Occipital lobe (tissue), 2 donors: ENCODE data around the gene PIEZO2. TPM values are rescaled to one million over a fixed set of nuclear protein-coding genes. Genes with fewer than 3 reads are reported as not detected.

Source experiments
- DNase-seq: peaks from one replicate; lab custom pipeline; 2025; lab: John Stamatoyannopoulos, UW
- total RNA-seq: library from RNA; depleted of rRNA; stranded (reverse); fragments of >200 nt; gene quantifications from one replicate; pipeline ENCODE4 v1.2.3, GENCODE V29; 2014

The PIEZO2 gene
- total RNA-seq, 1 donor from 2014 or later = 8.0 TPM

GRCh38 chr18:11070593-11070992 lies 78.8 kb downstream of the PIEZO2 start:
- DNase-seq = no peak

GRCh38 chr18:11066038-11066437 lies 83.3 kb downstream of the PIEZO2 start:
- DNase-seq = no peak

GRCh38 chr18:11064727-11065460 lies 84.5 kb downstream of the PIEZO2 start:
- DNase-seq = no peak

DNA sequence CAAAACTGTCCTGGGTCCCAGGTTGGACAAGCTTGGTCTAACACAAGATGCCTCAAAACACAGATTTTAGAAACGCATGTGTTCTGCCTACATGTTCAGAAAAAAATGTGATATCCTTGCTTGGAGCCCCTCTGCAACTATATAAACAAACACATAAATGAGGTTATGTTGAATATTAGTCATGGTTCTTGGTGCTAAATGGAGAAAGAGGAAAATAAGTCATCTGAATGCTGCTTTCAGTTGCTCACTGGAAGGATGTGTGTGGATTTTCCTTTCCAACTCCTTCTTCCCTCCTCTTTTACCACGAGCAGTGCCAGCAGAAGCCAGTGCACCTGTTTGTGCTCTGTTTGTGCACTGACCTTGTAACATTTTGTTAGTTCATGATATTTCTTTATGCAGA lies 85.3 kb downstream of the PIEZO2 start:
- no peak for DNase-seq

GRCh38 chr18:11055721-11056120 lies 93.6 kb downstream of the PIEZO2 start:
- DNase-seq = no peak

GRCh38 chr18:11054497-11054896 lies 94.9 kb downstream of the PIEZO2 start:
- DNase-seq = no peak

GRCh38 chr18:11053293-11053692 lies 96.1 kb downstream of the PIEZO2 start:
- DNase-seq = no peak

GRCh38 chr18:11052800-11053199 lies 96.6 kb downstream of the PIEZO2 start:
- DNase-seq = no peak

GRCh38 chr18:11051462-11051861 lies 97.9 kb downstream of the PIEZO2 start:
- DNase-seq = no peak

- DNase-seq = no peak
Measured at GRCh38 chr18:11050966-11051365, 98.4 kb downstream of the PIEZO2 start.

DNA sequence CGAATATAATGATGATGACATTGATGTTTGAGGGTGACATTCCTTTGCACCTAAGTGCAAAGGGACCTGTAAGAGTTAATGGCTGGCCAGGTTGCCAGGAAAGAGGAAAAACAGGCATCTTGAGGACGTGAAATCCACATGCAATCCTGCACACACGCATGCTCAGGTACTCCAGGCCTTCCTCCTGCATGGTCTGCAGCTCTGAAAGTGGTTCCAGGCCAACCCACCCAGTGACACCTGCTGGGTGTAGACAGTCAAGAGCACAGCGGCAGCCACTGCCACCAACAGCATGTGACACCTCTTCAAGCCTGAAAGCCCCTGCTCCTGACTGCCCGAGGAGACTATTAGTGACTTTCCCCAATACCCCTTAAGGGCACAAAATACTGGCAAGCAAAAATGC lies 101.6 kb downstream of the PIEZO2 start:
- no peak for DNase-seq

DNA sequence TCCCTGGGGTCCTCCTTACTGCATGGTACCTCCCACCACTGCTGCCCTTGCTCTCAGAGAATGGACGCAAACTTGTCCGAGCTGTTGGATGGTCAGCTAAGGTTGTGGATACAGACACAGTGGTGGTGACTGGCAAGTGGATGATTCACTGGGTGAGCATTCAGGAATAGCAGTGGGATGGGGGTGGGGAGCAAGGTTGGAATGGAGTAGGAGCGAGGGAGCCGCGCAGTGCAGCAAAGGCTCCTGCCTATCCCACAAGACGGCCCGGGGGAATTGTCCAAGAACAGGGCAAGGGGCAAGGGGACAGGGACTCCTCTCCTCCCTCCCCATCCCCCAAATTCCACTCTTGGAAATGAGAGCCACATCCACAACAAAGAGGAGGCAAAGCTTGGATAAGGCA lies 102.2 kb downstream of the PIEZO2 start:
- no peak for DNase-seq

DNA sequence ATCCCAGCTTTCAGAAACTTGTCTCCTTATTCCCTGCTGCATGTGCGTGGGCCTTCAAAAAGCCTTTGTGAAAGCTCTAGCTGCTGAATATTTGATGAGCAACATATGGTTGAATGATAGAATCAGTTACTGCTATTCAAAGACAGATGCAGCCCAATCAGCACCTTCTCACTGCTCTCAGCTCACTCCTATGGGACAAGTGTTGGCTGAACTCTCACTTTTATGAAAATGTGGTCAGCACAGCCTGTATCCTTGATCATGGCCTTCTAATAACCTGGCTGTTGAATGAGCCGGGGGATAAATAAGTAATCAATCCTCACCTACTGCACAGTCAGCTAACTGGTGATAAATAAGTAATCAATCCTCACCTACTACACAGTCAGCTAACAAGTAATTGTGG lies 103.2 kb downstream of the PIEZO2 start:
- no peak for DNase-seq

DNA sequence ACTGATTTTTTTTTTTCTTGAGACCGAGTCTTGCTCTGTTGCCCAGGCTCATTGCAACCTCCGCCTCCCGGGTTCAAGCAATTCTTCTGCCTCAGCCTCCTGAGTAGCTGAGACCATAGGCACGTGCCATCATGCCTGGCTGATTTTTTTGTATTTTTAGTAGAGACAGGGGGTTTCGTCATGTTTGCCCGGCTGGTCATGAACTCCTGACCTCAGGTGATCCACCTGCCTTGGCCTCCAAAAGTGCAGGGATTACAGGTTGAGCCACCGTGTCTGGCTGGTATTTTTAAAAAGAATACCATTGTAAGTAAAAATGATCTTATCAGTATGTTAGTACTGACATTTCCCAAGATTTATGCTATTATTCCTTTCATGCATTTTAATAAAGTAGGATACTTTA lies 105.7 kb downstream of the PIEZO2 start:
- DNase-seq = no peak

GRCh38 chr18:11042247-11042646 lies 107.1 kb downstream of the PIEZO2 start:
- DNase-seq = no peak

DNA sequence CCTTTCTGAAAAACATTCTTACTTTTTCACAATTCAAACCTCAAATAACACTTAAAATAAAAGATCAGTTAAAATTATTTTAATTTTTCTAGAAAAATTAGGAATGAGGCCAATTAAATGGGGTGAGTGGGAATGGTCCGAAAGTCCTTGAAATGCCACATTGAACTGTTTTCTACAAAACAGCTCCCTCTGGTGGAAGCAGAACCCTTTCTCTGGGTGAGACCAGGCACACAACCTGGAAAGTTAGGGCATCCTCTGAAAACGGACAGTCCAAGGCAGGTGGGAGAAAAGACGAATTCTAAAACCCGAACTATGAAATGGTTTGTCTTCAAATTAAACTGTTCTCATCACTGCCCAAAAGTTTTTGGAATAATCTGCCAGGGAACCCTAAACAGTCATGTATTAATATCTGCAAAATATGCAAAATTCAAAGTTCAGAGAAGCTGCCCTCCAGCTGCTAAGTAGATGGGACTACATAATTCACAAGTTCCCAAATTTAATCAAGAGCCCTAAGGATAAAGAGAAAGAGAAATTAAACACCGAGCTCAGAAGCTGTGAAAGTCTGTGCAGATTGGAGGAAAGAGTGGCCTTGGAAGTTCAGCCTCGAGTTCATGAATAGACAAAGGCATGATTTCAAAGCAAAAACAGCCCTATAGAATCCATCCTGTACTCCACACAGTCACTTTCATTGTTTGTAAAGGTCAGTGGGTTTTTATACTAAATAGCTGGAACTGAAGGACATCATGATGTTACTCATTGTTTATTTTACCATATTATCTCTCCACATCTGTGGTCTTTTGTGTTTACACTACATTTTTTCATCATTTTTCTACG lies 108.3 kb downstream of the PIEZO2 start:
- DNase-seq = no peak

GRCh38 chr18:11040359-11040758 lies 109.0 kb downstream of the PIEZO2 start:
- DNase-seq = no peak

DNA sequence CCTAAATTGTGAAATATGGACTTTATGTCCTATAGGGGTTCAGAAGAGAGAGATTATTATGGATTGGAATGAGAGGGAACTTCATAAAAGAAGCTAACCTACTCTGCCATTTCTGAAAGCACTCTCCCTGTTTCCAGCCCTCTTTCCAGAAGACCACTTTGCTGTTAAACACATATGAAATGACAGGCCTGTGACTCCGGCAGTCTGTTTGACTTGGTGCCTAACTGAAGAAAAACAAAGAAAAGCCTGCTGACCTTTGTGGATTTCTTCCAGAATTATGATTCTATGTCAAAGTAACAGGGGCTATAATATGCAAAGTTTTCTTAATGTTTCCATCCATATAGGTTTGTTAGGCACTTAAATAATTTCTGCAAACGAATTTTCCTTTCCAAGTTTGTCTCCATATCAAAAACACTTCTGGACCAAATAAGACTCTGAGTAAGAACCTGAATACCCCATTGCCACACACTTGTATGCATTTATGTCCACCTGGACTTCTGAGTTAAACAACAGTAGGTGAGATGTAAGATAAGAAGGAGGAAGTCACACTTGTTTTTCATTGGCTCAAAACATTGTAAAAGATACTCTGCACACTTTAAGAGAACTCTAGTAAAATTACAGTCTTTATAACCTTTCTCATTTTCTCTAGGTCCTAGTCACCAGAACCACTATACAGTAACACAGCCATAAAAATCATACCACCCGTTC lies 111.7 kb downstream of the PIEZO2 start:
- no peak for DNase-seq

GRCh38 chr18:11035814-11036495 lies 113.4 kb downstream of the PIEZO2 start:
- DNase-seq = no peak

DNA sequence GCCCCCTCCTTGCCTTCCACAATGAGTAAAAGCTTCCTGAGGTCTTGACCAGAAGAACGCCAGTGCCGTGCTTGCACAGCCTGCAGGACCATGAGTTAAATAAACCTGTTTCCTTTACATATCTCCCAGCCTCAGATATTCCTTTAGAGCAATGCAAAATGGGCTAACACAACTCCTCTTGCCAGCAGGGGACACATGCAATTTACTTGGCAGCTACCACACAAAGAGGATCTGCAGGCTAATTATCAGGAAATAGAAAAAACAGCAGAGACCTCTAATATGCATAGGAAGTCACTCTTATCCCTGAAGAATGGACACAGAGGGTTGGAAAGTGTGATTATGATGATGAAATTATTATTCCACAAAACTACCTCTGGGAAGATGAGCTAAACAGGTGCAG lies 114.0 kb downstream of the PIEZO2 start:
- no peak for DNase-seq

- DNase-seq = no peak
Measured at GRCh38 chr18:11034884-11035283, 114.5 kb downstream of the PIEZO2 start.

- no peak for DNase-seq
Measured at GRCh38 chr18:11033503-11033902, 115.9 kb downstream of the PIEZO2 start.
